ENCODE measurements around the gene KIAA0586.
A peak's percentile ranks its signal among the peaks of the same experiment; 100 is the strongest.
"Not testable (repeated sequence)": the region's sequence is repeated elsewhere in the genome, so short reads cannot be mapped to it uniquely, and the experiment has no call there.

The KIAA0586 gene

DNA sequence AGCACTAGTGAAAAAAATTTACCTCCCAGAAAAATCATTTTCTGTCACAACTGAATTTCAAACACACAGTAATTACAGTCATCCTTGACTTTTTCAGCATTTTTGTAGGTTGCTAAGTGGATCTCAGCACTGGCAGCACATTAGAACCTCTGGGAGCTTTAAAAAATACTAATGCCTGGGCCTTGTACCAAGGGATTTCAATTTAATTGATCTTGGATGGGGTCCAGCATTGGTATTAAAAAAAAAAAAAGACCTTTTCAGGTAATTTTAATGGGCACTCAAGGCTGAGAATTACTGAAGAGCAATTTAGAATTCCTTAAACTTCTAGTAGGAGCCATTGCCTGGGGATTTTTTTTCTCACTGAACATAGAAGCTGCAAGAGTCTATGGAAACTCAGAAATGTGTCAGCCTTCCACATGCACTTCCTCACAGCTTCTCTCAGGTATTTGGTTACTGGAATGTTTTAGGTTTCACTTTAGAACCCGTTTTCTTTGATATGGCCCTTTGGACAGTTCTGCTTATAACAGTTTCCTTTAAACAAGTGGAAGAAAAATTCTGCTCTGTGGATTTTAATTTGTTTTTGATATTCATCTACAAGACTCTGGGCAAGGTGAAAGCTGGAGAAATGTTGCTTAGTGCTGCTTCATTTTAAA is 121.7 kb downstream of the KIAA0586 start:
- DNase-seq: no peak
- no peak for ATAC-seq

- DNase-seq (no peak), ATAC-seq (no peak)
Measured at GRCh38 chr14:58553959-58554358, 126.4 kb downstream of the KIAA0586 start.

- DNase-seq (no peak), ATAC-seq (no peak)
Measured at GRCh38 chr14:58555647-58556046, 128.1 kb downstream of the KIAA0586 start.

- no peak for DNase-seq
- no peak for ATAC-seq
Measured at GRCh38 chr14:58557242-58557641, 129.7 kb downstream of the KIAA0586 start.

GRCh38 chr14:58560208-58560607 is 132.7 kb downstream of the KIAA0586 start:
- no peak for ATAC-seq
- DNase-seq: no peak

DNA sequence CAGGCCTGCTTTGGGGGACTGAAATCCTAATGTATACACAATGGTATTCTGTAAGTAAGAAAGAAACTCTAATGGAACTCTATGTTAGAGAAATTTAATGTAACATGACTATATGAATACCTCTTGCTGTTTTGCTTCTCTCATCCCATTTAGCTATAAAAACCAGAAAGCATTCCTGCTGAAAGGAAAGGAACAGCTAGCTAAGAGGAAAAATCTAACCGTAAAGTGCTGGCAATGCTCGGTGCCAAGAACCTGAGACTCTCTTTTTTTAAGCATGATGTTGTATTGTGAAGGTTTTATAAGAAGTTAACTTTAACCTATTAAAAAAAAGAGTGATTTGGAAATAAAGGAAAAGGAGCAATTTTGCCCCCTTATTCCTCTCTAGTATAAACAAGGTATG is 134.6 kb downstream of the KIAA0586 start:
- DNase-seq (no peak), ATAC-seq (no peak)

DNA sequence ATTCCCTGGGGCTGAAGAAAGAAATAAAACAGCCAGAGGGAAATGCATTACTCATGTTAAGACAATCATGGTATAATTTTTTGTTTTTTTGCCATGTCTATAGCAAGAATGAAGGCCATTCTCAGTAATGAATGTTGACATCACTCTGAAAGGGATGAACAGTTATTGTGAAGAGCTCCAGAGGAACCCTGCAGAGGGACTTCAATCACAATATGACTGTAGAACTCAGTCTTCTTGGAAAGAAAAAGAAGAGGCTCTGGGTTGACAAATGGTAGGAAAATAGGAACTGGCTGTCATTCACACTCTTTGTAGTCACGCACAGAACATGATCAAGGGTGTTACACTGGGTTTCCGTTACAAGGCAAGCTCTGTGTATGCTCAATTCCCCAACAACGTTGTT is 136.5 kb downstream of the KIAA0586 start:
- ATAC-seq (no peak), DNase-seq (no peak)

- DNase-seq (no peak), ATAC-seq (no peak)
Measured at GRCh38 chr14:58565832-58566231, 138.3 kb downstream of the KIAA0586 start.

- ATAC-seq: no peak
- DNase-seq: no peak
Measured at GRCh38 chr14:58566979-58567378, 139.5 kb downstream of the KIAA0586 start.

DNA sequence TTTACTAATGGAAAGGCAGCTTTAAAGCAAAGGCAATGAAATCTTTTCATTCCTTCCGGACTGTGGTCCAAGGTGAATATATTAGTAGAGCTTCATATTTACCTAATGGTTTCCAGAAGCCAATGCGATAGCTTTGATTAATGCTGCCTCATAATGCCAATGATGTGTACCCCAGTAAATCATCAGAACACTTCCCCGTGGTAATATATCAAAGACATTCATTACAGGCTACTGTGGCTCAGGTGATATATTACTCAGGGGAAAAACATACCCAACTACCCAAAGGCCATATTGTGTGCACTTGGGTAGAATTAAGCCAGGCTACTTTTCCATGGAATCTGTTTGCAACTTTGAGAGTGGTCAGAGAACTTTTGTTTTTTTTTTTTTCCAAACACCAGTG is 140.8 kb downstream of the KIAA0586 start:
- no peak for ATAC-seq
- DNase-seq: no peak

GRCh38 chr14:58571256-58571655 is 143.7 kb downstream of the KIAA0586 start:
- no peak for ATAC-seq
- no peak for DNase-seq

DNA sequence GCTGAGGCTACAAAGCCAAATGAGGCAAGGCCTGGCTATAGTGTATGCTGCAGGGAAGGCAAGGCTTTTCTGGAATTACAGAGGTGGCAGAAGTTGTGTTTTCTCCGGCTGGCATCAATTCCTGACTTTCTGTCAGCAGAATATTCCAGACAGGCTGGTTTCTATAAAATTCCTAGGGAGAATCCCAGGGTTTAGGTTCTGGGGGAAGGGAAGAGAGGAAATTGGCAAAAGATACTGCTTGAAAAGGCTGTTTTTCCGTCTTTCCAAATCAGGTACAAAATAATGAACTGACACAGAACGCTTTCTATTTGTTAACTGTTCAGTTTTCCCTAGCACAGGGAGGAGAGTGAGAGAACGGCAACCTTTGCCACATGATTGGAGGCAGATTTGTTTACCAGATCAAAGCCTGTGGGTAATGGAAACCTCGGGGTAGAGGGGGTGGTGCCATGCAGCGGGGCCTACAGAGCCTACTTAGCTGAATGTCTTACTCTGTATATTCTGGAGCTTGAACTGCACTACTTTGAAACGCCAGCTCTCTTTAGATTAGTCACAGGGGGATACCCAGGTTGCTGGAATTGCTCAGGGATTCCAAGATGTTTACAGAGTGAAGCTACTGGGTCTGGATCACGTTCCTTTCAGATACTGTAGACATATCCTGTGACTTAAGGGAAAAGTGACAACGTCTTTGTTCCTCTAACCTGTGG is 144.4 kb downstream of the KIAA0586 start:
- peak; percentile 38 for DNase-seq
- ATAC-seq: peak; percentile 91

DNA sequence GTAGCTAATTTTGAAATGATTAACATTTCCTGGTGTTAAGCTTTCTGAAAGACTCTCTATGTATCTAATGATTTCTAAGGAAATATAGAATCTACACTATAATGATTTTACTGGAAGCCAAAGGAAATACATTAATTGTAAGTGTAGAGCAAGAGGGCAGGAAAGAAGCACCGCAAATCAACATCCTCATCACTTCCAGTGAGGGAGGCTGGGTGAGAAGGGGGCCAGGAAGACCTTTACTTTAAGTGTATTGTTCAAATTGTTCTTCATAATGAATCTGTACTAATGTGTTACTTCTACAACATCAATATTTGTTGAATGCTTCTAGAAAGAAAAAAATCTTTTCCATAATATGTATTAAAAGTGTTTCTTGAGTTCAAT is 144.9 kb downstream of the KIAA0586 start:
- no peak for ATAC-seq
- DNase-seq: no peak

GRCh38 chr14:58572863-58573262 is 145.3 kb downstream of the KIAA0586 start:
- DNase-seq (no peak), ATAC-seq (no peak)

DNA sequence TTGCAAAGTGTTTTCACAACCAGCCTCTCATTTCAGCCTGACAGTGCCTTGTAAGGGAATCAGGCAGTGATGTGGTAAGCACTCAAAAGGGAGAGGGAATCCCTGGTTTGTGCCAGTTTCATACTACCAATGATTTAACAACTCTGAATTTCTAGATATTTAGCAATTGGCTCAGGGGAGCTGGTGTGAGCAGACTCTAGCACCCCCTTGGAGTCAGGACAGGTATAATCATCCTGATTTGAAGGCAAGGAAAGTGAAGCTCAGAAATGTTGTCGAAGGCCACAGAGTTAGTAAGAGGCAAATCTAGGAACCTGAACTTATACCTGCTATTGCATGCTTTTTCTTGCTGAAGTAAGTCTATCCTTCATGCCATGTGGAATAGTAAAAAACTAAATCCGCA is 147.1 kb downstream of the KIAA0586 start:
- ATAC-seq: no peak
- no peak for DNase-seq

DNA sequence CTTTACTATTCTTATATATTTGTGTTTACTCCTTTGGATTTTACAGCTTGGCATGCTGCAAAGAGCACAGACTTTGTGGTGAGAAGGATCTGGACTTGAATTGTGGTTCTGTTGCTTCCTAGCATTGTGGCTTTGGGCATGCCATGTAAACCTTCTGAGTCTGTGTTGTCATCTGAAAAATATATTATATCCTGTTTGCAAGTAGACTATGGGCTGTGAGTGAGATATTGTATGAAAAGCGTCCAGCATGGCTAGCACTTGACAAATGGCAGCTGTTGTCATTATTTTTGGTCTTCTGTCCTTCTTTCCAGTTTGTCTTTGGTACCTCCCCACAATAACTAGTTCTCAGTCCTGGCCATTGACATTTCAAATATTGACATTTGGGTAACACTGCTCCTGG is 148.4 kb downstream of the KIAA0586 start:
- no peak for DNase-seq
- no peak for ATAC-seq

GRCh38 chr14:58580035-58580434 is 152.5 kb downstream of the KIAA0586 start:
- not testable (repeated sequence) for DNase-seq

GRCh38 chr14:58581389-58581788 is 153.9 kb downstream of the KIAA0586 start:
- not testable (repeated sequence) for ATAC-seq, DNase-seq

More at GRCh38 chr14:58580035-58580434, 152.5 kb downstream of the KIAA0586 start:
- not testable (repeated sequence) for ATAC-seq

DNA sequence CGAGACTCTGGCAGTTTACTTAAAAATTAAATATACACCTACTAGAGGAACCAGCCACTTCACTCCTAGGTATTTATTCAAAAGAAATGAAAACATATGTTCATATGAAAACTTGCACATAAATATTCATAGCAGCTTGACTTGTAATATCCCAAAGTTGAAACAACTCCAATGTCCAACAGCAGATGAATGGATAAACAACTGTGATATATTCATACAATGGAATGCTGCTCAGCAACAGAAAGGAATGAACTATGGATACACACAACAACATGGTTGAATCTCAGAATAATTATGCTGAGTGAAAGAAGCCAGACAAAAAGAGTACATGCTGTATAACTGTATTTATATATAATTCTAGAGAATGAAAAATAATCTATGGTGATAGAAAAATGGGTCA is 156.9 kb downstream of the KIAA0586 start:
- ATAC-seq (no peak), DNase-seq (no peak)

DNA sequence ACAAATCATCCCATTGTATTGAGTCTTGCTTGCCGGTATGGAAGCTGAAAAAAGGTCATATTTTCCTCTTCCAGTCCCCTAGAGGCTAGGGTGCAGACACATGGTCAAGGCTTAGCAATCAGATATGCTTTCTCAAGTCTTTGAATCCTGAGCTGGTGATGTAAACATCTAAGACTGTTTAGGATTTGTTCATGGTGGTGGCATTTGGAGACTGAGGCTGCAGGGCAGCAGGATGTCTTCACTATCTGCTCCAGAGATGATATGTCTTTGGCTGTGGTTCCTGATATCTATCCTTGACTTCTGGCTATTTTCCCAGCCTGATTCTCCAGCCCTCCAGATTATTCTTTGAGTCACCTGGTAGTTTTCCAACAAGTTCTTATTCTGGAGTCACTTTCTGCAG is 159.8 kb downstream of the KIAA0586 start:
- ATAC-seq: no peak
- no peak for DNase-seq

GRCh38 chr14:58588321-58588720 is 160.8 kb downstream of the KIAA0586 start:
- not testable (repeated sequence) for ATAC-seq, DNase-seq

DNA sequence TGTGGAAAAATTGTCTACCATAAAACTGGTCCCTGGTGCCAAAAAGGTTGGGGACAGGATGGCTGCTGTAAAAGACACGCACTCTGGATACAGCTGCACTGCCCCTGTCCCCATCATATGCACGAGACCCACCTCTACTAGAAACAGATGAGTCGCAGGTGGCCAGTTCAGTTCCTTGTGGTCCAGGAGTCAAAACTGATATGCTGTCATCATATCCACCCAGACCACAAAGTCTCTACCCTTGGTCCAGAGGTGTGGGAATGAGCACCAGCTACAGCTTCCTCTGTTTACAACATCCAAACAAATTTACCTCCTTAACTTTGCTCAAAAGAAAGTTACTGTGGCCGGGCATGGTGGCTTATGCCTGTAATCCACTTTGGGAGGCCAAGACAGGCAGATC is 166.5 kb downstream of the KIAA0586 start:
- ATAC-seq (peak; percentile 40), DNase-seq (no peak)

DNA sequence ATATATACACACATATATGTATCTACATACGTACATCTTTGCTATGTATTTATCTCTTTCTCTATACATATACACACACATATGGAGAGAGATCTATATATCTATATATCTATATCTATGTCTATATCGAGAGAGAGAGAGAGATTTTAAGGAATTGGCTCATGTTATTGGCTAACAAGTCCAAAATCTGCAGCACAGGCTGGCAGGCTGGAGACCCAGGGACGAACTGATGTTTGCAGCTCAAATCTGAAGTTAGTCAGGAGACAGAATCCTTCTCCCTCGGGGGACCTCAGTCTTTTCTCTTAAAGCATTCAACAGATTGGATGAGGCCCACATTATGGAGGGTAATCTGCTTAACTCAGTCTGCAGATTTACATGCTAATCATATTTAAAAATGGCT is 169.5 kb downstream of the KIAA0586 start:
- ATAC-seq (no peak), DNase-seq (no peak)

Data from stimulated activated naive CD8-positive, alpha-beta T cell treated with anti-CD3 and anti-CD28 coated beads, Interleukin-15, Interleukin-2, amounts not matched to agents 100 U/mL and 50 U/mL, for 24 hours (primary cell).